IPS-18a (cell line): ENCODE data around the gene BEAN1.
"Not testable (repeated sequence)": the region's sequence is repeated elsewhere in the genome, so short reads cannot be mapped to it uniquely, and the experiment has no call there.

Source experiments
- H3K27ac ChIP-seq: one replicate; pipeline ENCODE4 v1.5.1; 2013; ENCODE audit warnings: low read length
- H3K27me3 ChIP-seq: one replicate; pipeline ENCODE4 v1.6.1; 2013; ENCODE audit warnings: mild to moderate bottlenecking, low read length; ENCODE audit not compliant: control insufficient read depth, insufficient read depth
- H3K36me3 ChIP-seq: one replicate; pipeline ENCODE4 v1.6.1; 2013; ENCODE audit warnings: low read depth, low read length; ENCODE audit not compliant: control insufficient read depth
- H3K4me1 ChIP-seq: one replicate; pipeline ENCODE4 v1.6.1; 2013; ENCODE audit warnings: low read depth, low read length; ENCODE audit not compliant: control insufficient read depth
- H3K4me3 ChIP-seq: one replicate; pipeline ENCODE4 v1.5.1; 2013; ENCODE audit warnings: low read length
- H3K9ac ChIP-seq: one replicate; pipeline ENCODE4 v1.6.1; 2013; ENCODE audit warnings: mild to moderate bottlenecking, low read length, moderate library complexity
- H3K9me3 ChIP-seq: one replicate; pipeline ENCODE4 v1.6.1; 2013; ENCODE audit warnings: low read depth, low read length; ENCODE audit not compliant: control insufficient read depth

BEAN1 gene

DNA sequence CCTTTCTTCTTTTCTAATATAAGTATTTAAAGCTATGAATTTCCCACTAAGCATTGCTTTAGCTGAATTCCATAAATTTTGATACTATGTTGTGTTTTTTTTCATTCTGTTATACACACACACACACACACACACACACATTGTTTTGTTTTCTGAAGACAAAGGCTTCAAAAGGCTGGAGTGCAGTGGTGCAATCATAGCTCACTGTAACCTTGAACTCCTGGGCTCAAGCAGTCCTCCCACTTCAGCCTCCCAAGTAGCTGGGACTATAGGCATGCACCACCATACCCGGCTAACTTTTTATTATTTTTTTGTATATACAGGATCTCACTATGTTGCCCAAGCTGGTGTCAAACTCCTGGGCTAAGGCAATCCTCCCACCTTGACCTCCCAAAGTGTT, 26.1 kb downstream of the BEAN1 start:
- not testable (repeated sequence) for H3K9ac ChIP-seq, H3K4me3 ChIP-seq, H3K9me3 ChIP-seq, H3K36me3 ChIP-seq, H3K4me1 ChIP-seq, H3K27ac ChIP-seq, H3K27me3 ChIP-seq

DNA sequence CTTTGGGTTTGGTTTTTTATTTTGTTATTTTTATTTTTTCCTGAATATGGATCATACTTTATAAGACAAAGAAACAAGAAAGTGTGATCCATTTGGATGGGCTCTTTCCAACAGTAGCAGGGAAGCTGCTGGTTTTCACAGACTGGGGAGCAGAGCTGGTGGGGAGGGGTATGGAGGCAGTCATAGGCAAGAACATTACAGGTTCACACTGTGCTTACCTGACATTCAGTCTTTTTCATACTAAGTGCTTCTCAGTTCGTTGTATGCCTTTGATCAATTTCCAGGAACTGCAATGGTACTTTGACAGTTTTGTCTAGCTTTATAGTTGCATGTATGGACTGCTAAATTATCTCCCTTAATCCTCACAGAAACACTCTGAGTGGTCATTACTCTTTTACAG, 27.7 kb downstream of the BEAN1 start:
- Histone ChIP-seq H3K4me3 (no peak overlapping the region), H3K9me3 (no peaks in the 10 kb centered on the region), H3K4me1 (no peaks in the 10 kb centered on the region), H3K27ac (no peak overlapping the region), H3K9ac (no peak overlapping the region), H3K36me3 (no peaks in the 10 kb centered on the region), H3K27me3 (peaks cover 4% of the 10 kb centered on the region)

DNA sequence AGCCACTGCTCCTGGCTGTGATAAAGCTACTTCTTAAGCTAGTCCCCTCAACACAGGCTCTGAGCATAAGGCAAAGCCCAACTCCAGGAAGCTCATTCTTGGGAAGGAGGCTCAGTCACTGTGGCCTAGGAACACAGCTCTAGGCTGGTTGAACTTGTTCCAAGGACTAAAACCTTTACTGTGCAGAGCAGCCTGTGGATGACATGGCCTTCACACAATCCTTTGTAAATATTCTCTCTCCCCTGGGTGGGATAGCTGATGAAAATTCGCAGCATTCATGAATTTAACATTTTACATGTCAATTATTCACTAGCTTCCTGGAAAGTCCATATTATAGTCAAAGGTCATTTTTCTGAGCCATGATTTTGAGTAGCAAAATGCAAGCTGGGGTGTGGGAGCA, 28.9 kb downstream of the BEAN1 start:
- no peaks in the 10 kb centered on the region for H3K4me1 ChIP-seq
- no peak overlapping the region for H3K4me3 ChIP-seq
- no peaks in the 10 kb centered on the region for H3K36me3 ChIP-seq
- H3K27ac ChIP-seq: no peak overlapping the region
- peaks cover 4% of the 10 kb centered on the region for H3K27me3 ChIP-seq
- H3K9ac ChIP-seq: no peak overlapping the region
- no peaks in the 10 kb centered on the region for H3K9me3 ChIP-seq

DNA sequence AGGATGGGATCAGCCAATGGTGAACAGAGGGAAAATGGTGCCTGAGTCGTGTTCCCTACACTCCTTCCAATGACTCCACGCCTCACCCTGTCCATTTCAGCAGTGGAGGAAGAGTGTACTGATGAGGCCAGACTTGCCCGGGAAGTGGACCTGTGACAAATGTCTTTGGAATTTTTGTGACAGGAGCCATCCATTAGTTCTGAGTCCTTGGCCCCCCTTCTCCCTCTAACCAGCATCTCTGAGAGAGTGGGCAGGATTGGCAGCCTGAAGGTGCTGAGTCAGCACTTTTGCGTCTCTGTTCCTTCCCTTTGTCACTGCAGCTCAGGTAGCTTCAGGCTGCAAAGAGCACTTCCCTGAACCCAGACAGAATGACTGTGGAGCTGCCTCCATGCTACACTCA, 30.8 kb downstream of the BEAN1 start:
- H3K4me3 ChIP-seq: no peak overlapping the region
- H3K27me3 ChIP-seq: peaks cover 4% of the 10 kb centered on the region
- H3K4me1 ChIP-seq: no peaks in the 10 kb centered on the region
- no peak overlapping the region for H3K9ac ChIP-seq
- H3K9me3 ChIP-seq: no peaks in the 10 kb centered on the region
- H3K27ac ChIP-seq: no peak overlapping the region
- no peaks in the 10 kb centered on the region for H3K36me3 ChIP-seq

DNA sequence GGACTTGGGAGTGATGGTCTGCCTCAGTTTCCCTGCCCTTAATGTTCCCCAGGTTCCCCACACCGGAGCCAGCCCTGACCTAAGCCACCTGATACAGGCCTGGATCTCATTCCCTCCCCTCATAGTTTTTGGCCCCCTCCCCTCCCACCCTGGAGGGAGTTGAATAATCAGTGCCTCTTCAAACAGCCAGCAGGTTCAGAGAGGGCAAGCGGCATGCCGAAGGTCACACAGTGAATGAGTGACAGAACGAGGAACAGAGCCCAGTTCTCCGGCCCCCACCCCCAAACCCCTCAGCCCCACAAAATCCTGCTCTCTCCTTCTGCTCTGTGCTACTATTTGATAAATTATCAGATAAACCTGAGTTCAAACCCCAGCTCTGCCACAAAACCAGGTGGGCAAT, 31.2 kb downstream of the BEAN1 start:
- Histone ChIP-seq H3K27ac (no peak overlapping the region), H3K4me1 (no peaks in the 10 kb centered on the region), H3K4me3 (no peak overlapping the region), H3K9me3 (no peaks in the 10 kb centered on the region), H3K9ac (no peak overlapping the region), H3K27me3 (peaks cover 4% of the 10 kb centered on the region), H3K36me3 (no peaks in the 10 kb centered on the region)

- Histone ChIP-seq H3K27me3 (peaks cover 4% of the 10 kb centered on the region), H3K4me1 (no peaks in the 10 kb centered on the region), H3K27ac (no peak overlapping the region)
Observed at GRCh38 chr16:66458853-66459252, 31.8 kb downstream of the BEAN1 start.

DNA sequence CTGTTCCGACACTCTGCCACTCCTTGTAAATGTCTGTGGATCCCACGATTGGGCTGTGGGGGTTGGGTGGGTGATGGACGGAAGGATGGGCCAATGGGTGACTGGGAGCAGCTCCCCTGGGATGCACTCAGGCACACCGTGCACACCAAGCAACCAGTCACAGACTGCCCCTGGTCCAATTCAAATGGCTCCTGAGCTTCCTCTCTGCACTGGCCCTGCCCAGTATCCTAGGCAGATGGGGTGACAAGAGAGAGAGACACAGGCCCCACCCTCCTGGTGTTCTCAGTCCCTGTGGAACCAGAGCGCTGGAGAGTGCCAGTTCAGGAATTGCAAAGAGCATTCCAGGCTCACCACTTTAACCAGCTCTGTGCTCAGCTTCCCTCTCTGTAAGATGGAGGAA, 32.8 kb downstream of the BEAN1 start:
- no peak overlapping the region for H3K4me3 ChIP-seq
- H3K27me3 ChIP-seq: peaks cover 4% of the 10 kb centered on the region
- no peak overlapping the region for H3K27ac ChIP-seq
- no peaks in the 10 kb centered on the region for H3K36me3 ChIP-seq
- H3K4me1 ChIP-seq: no peaks in the 10 kb centered on the region
- no peaks in the 10 kb centered on the region for H3K9me3 ChIP-seq
- no peak overlapping the region for H3K9ac ChIP-seq

More at GRCh38 chr16:66458853-66459252, 31.8 kb downstream of the BEAN1 start:
- Histone ChIP-seq H3K9ac (no peak overlapping the region), H3K4me3 (no peak overlapping the region), H3K9me3 (no peaks in the 10 kb centered on the region), H3K36me3 (no peaks in the 10 kb centered on the region)

- Histone ChIP-seq H3K9ac (no peak overlapping the region), H3K36me3 (no peaks in the 10 kb centered on the region), H3K4me3 (no peak overlapping the region), H3K9me3 (no peaks in the 10 kb centered on the region), H3K27ac (no peak overlapping the region), H3K4me1 (no peaks in the 10 kb centered on the region), H3K27me3 (peaks cover 4% of the 10 kb centered on the region)
Observed at GRCh38 chr16:66460703-66461102, 33.6 kb downstream of the BEAN1 start.

DNA sequence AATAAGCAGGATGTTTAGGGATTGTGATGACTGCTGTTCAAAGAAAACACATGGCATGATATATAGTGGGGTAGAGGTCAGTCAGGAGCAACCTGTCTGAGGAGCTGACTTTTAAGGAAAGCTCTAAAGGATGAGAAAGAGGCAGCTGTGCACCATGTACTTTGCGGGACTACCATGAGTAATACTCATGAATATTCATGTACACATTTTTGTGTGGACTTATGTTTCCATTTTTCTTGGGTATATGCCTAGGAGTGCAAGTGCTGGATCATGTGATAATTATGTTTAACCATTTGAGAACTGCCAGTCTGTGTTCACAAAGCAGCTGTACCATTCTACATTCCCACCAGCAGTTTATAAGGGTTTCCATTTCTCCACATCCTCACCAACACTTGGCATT, 35.8 kb downstream of the BEAN1 start:
- H3K4me3 ChIP-seq: no peak overlapping the region
- H3K4me1 ChIP-seq: no peaks in the 10 kb centered on the region
- H3K27me3 ChIP-seq: peaks cover under 1% of the 10 kb centered on the region
- H3K9me3 ChIP-seq: no peaks in the 10 kb centered on the region
- H3K27ac ChIP-seq: no peak overlapping the region
- H3K9ac ChIP-seq: no peak overlapping the region
- H3K36me3 ChIP-seq: no peaks in the 10 kb centered on the region

DNA sequence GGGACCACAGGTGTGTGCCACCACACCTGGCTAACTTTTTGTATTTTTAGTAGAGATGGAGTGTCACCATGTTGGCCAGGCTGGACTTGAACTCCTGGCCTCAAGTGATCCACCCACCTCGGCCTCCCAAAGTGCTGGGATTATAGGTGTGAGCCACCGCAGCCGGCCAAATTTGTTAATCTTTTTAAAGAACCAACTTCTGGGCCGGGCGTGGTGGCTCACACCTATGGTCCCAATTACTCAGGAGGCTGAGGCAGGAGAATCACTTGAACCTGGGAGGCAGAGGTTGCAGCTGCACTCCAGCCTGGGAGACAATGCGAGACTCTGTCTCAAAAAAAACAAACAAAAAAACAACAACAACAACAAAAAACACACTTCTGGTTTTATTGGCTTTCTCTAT, 38.9 kb downstream of the BEAN1 start:
- H3K27ac ChIP-seq, H3K9ac ChIP-seq, H3K4me3 ChIP-seq, H3K9me3 ChIP-seq, H3K36me3 ChIP-seq, H3K27me3 ChIP-seq, H3K4me1 ChIP-seq: not testable (repeated sequence)

GRCh38 chr16:66466636-66467035, 39.5 kb downstream of the BEAN1 start:
- not testable (repeated sequence) for H3K4me1 ChIP-seq

DNA sequence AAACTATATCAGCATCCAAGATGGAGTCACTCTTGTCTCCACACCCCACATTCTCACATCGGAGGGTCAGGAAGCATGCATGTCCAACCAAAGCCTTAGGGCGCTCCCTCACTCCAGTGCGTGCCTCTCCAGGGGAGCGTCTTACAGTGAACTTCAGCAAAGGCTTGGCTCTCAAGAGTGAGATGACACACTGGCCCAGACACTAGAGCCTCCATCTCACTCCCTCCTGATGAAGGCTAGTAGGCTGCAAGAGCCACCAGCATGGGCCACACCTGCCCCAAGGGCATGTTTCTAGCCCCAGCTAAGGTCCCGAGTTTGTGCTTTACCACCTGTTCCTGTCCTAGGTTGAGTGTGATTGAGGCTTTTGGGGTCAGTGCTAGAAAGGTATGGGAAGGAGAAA, 40.5 kb downstream of the BEAN1 start:
- H3K4me3 ChIP-seq: no peak overlapping the region
- H3K27ac ChIP-seq: no peak overlapping the region
- H3K4me1 ChIP-seq: no peaks in the 10 kb centered on the region
- H3K27me3 ChIP-seq: no peaks in the 10 kb centered on the region
- no peaks in the 10 kb centered on the region for H3K9me3 ChIP-seq
- H3K36me3 ChIP-seq: no peaks in the 10 kb centered on the region
- no peak overlapping the region for H3K9ac ChIP-seq

More at GRCh38 chr16:66466636-66467035, 39.5 kb downstream of the BEAN1 start:
- H3K4me3 ChIP-seq, H3K9me3 ChIP-seq, H3K27me3 ChIP-seq, H3K36me3 ChIP-seq, H3K27ac ChIP-seq, H3K9ac ChIP-seq: not testable (repeated sequence)
